H1 (cell line): Measurements from ENCODE around the gene HK2. TPM values are rescaled to one million over a fixed set of nuclear protein-coding genes. Genes with fewer than 3 reads are reported as not detected.

Experiments
- CTCF ChIA-PET: fragments of 300-600 bp; sonication (Branson Sonifier 250); formaldehyde crosslinking; loops from one replicate; lab custom pipeline; 2021; ENCODE audit not compliant: partially characterized antibody; lab: Charles Lee
- POLR2A ChIA-PET: fragments of 300-600 bp; sonication (Branson Sonifier 250); formaldehyde crosslinking; loops from one replicate; lab custom pipeline; 2021; ENCODE audit warnings: inconsistent platforms; ENCODE audit not compliant: partially characterized antibody; lab: Charles Lee
- DNase-seq, 2 experiments: peaks; one replicate each; pipeline versions ENCODE4 v3.0.0 to v3.0.0-alpha.2; 2010 to 2022; ENCODE audit warnings: low spot score in 2 of 2, low read depth in 1 of 2, mixed read lengths in 1 of 2
- FAIRE-seq: peaks from 2 replicates; lab custom pipeline; 2011; peaks lifted over from hg19 to GRCh38; lab: Jason Lieb, UNC
- H2AFZ ChIP-seq: 2 replicates; pipeline ENCODE4 v1.8.1; 2012; ENCODE audit warnings: low read length, inconsistent platforms
- H2AK5ac ChIP-seq: 2 replicates; pipeline ENCODE4 v1.6.1; 2013; ENCODE audit warnings: low read depth, low read length
- H2BK120ac ChIP-seq: replicated peaks from 2 replicates; pipeline ENCODE3; 2013; ENCODE audit warnings: low read depth, low read length, inconsistent platforms
- H2BK12ac ChIP-seq: 2 replicates; pipeline ENCODE4 v1.6.1; 2013; ENCODE audit warnings: low read depth, low read length
- H2BK15ac ChIP-seq: 2 replicates; pipeline ENCODE4 v1.6.1; 2013; ENCODE audit warnings: low read length
- H2BK20ac ChIP-seq: 2 replicates; pipeline ENCODE4 v1.6.1; 2013; ENCODE audit warnings: low read length
- H2BK5ac ChIP-seq: 2 replicates; pipeline ENCODE4 v1.6.1; 2013; ENCODE audit warnings: low read depth, low read length
- H3K14ac ChIP-seq: 2 replicates; pipeline ENCODE4 v1.6.1; 2013; ENCODE audit warnings: inconsistent platforms; ENCODE audit not compliant: insufficient read length
- H3K18ac ChIP-seq: 2 replicates; pipeline ENCODE4 v1.6.1; 2013; ENCODE audit warnings: low read length; ENCODE audit errors: extremely low read depth
- H3K23ac ChIP-seq: 2 replicates; pipeline ENCODE4 v1.6.1; 2013; ENCODE audit warnings: inconsistent platforms; ENCODE audit not compliant: insufficient read length
- H3K23me2 ChIP-seq: 2 replicates; pipeline ENCODE4 v1.6.1; 2013; ENCODE audit warnings: low read depth, low read length
- H3K27ac ChIP-seq: 2 replicates; pipeline ENCODE4 v1.6.1; 2011; ENCODE audit warnings: low read depth, low read length, inconsistent platforms
- H3K27me3 ChIP-seq, 4 experiments: replicated peaks in 1 of 4; 1 replicate in 1 of 4; 2 replicates in 3 of 4; pipeline versions ENCODE4 v1.6.1 to v1.8.1; 2011 to 2013; ENCODE audit warnings: low read length in 3 of 4, mild to moderate bottlenecking in 3 of 4, inconsistent platforms in 2 of 4, mixed read lengths in 2 of 4, moderate library complexity in 1 of 4; ENCODE audit not compliant: control insufficient read depth in 3 of 4, insufficient read depth in 3 of 4; ENCODE audit errors: extremely low read depth in 1 of 4
- H3K36me3 ChIP-seq, 4 experiments: 2 replicates each; pipeline versions ENCODE4 v1.6.1 to v1.8.1; 2011 to 2013; ENCODE audit warnings: mild to moderate bottlenecking in 4 of 4, low read length in 3 of 4, moderate library complexity in 2 of 4, control low read depth in 1 of 4, inconsistent platforms in 1 of 4; ENCODE audit not compliant: insufficient read depth in 4 of 4, control insufficient read depth in 2 of 4
- H3K4ac ChIP-seq: replicated peaks from 2 replicates; pipeline ENCODE3; 2013; ENCODE audit warnings: low read length, low read depth, mixed read lengths, inconsistent platforms; ENCODE audit not compliant: insufficient read length
- H3K4me1 ChIP-seq, 4 experiments: replicated peaks in 1 of 4; 1 replicate in 1 of 4; 2 replicates in 3 of 4; pipeline versions ENCODE4 v1.6.1 to v1.8.1; 2011 to 2013; ENCODE audit warnings: low read length in 3 of 4, inconsistent platforms in 2 of 4, mixed read lengths in 1 of 4; ENCODE audit not compliant: insufficient read depth in 4 of 4, control insufficient read depth in 3 of 4
- H3K4me2 ChIP-seq, 2 experiments: 2 replicates each; pipeline versions ENCODE4 v1.6.1 to v1.8.1; 2011 to 2013; ENCODE audit warnings: low read depth in 2 of 2, low read length in 2 of 2, control low read depth in 1 of 2, inconsistent platforms in 1 of 2, mild to moderate bottlenecking in 1 of 2; ENCODE audit not compliant: insufficient read depth in 1 of 2
- H3K4me3 ChIP-seq, 4 experiments: fragments of 200-600, 300-600 bp in 1 of 4; sonication (generic), shearing (Covaris generic), sonication (Bioruptor Twin) in 1 of 4; 2 replicates each; pipeline versions ENCODE4 v1.5.1 to v1.8.1; 2011 to 2016; ENCODE audit warnings: low read length in 4 of 4, low read depth in 3 of 4, control low read depth in 2 of 4, inconsistent platforms in 2 of 4, mild to moderate bottlenecking in 2 of 4, mixed read lengths in 1 of 4, moderate library complexity in 1 of 4; ENCODE audit not compliant: insufficient read depth in 2 of 4; ENCODE audit errors: extremely low read depth in 1 of 4
- H3K56ac ChIP-seq: replicated peaks from 2 replicates; pipeline ENCODE3; 2013; ENCODE audit warnings: low read depth, mild to moderate bottlenecking, mixed read lengths, low read length, inconsistent platforms; ENCODE audit not compliant: insufficient read length
- H3K79me1 ChIP-seq: 2 replicates; pipeline ENCODE4 v1.6.1; 2013; ENCODE audit warnings: low read depth, low read length, control low read depth
- H3K79me2 ChIP-seq, 2 experiments: 2 replicates each; pipeline versions ENCODE4 v1.6.1 to v1.8.1; 2012 to 2013; ENCODE audit warnings: low read length in 2 of 2, mild to moderate bottlenecking in 2 of 2, inconsistent platforms in 1 of 2; ENCODE audit not compliant: insufficient read depth in 2 of 2, control insufficient read depth in 1 of 2
- H3K9ac ChIP-seq, 4 experiments: replicated peaks in 1 of 4; 1 replicate in 1 of 4; 2 replicates in 3 of 4; pipeline versions ENCODE4 v1.6.1 to v1.8.1; 2011 to 2013; ENCODE audit warnings: low read depth in 3 of 4, low read length in 3 of 4, control low read depth in 2 of 4, mild to moderate bottlenecking in 2 of 4, moderate library complexity in 2 of 4, inconsistent platforms in 1 of 4; ENCODE audit errors: extremely low read depth in 1 of 4
- H3K9me3 ChIP-seq, 2 experiments: 2 replicates each; pipeline versions ENCODE4 v1.6.1 to v1.8.1; 2012 to 2013; ENCODE audit warnings: mild to moderate bottlenecking in 2 of 2, moderate library complexity in 2 of 2, control low read depth in 1 of 2, inconsistent platforms in 1 of 2, low read depth in 1 of 2, low read length in 1 of 2, mixed read lengths in 1 of 2; ENCODE audit not compliant: insufficient read depth in 2 of 2
- H4K20me1 ChIP-seq, 2 experiments: replicated peaks in 1 of 2; 2 replicates each; pipeline versions ENCODE3 to v1.8.1; 2011 to 2013; ENCODE audit warnings: inconsistent platforms in 2 of 2, low read length in 2 of 2, mild to moderate bottlenecking in 1 of 2; ENCODE audit not compliant: insufficient read depth in 2 of 2, control insufficient read depth in 1 of 2
- H4K5ac ChIP-seq: 2 replicates; pipeline ENCODE4 v1.6.1; 2013; ENCODE audit warnings: low read length, low read depth, mixed read lengths, inconsistent platforms; ENCODE audit not compliant: insufficient read length
- H4K8ac ChIP-seq: 2 replicates; pipeline ENCODE4 v1.8.0; 2013; ENCODE audit warnings: mild to moderate bottlenecking, moderate library complexity, low read length, inconsistent platforms; ENCODE audit not compliant: insufficient read depth; ENCODE audit errors: extremely low read depth
- H4K91ac ChIP-seq: replicated peaks from 2 replicates; pipeline ENCODE3; 2013; ENCODE audit warnings: low read length, mixed read lengths, inconsistent platforms; ENCODE audit not compliant: insufficient read length
- CEBPB ChIP-seq: IDR thresholded peaks from 2 replicates; pipeline ENCODE4 v1.6.1; 2012; ENCODE audit warnings: low read depth, low read length
- WGBS, 2 experiments: shearing (Covaris generic) in 1 of 2; methylation state at CpG; one replicate each; pipeline versions ENCODE4 v1.1.6 to v1.1.7; 2013 to 2015; ENCODE audit warnings: low lambda C conversion rate in 2 of 2, mixed read lengths in 2 of 2, inconsistent platforms in 1 of 2, low coverage in 1 of 2, missing lambda C conversion rate in 1 of 2; ENCODE audit not compliant: insufficient replicate concordance in 2 of 2, insufficient coverage in 1 of 2, insufficient read length in 1 of 2; ENCODE audit errors: extremely low coverage in 1 of 2, missing lambda C conversion rate in 1 of 2; 5-methylcytosine and 5-hydroxymethylcytosine counted together
- polyA plus RNA-seq, 7 experiments: library from polyadenylated mRNA; depleted of rRNA in 3 of 7; stranded (reverse) in 5 of 7; unstranded in 2 of 7; fragments of >200 nt in 5 of 7; fragments of 200-250 nt in 2 of 7; gene quantifications; 1 replicate in 5 of 7; 2 replicates in 1 of 7; 4 replicates in 1 of 7; pipeline versions ENCODE4 v1.2.1 to v1.2.3, GENCODE V29; 2011 to 2013; ENCODE audit warnings: missing spikeins in 2 of 7, mixed read lengths in 2 of 7
- total RNA-seq: library from RNA; stranded (reverse); fragmentation: NEBNext Ultra II Directional; extraction: Animal tissue kit (Norgen Biotek cat#: 25700); gene quantifications from 2 replicates; pipeline ENCODE4 v1.2.1, GENCODE V29; 2021

Gene HK2
- total and polyA plus RNA-seq, 2 of the 8 experiments (the other 6 are each of a cell fraction or from before 2014, with no cell fraction given) = 22.1 to 61.9 TPM

DNA sequence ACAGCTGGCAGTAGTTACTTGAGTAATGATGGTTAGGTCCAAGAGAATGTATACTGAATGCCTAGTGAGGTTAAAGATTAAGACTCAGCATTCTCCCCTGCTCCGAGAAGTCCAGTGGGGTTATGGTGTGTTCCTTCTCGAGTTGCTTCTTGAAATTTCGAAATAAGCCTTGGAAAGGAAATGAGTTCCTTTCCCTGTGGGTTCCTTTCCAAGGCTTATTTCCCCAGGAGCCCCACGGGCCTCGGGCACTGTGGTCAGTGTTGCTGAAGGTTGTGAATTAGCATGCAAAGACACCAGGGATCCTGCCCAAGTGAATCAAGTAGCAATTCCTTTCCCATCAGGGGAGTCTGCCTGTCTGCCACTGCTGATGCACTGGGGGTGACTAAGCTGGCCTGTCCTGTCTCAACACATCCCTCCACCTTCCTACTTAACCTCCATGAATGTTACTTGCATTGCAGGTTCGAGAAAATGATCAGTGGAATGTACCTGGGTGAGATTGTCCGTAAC is 53.6 kb downstream of the HK2 start:
- Histone ChIP-seq H3K4me2 (no peak overlapping the region), H3K79me1 (no peaks in the 10 kb centered on the region), H3K4me3 (no peak overlapping the region), H3K23me2 (no peaks in the 10 kb centered on the region), H3K18ac (no peak overlapping the region), H3K36me3 (peaks cover 44 to 89% (median 82%) of the 10 kb centered on the region in 4 experiments), H3K56ac (no peak overlapping the region), H3K23ac (no peak overlapping the region), H3K27ac (no peak overlapping the region), H4K8ac (no peak overlapping the region), H2AK5ac (no peak overlapping the region), H2BK12ac (no peak overlapping the region), H3K9ac (no peak overlapping the region), H4K91ac (no peak overlapping the region), H2BK15ac (no peak overlapping the region), H3K27me3 (no peaks in the 10 kb centered on the region), H2BK120ac (no peak overlapping the region), H3K79me2 (no peaks in the 10 kb centered on the region; a peak in 1 of 4 replicates), H3K4ac (no peak overlapping the region), H3K4me1 (no peaks in the 10 kb centered on the region), H2BK5ac (no peak overlapping the region), H3K9me3 (no peaks in the 10 kb centered on the region), H4K20me1 (peaks cover 8 to 9% of the 10 kb centered on the region in 2 experiments), H2AFZ (no peak overlapping the region), H3K14ac (no peak overlapping the region), H4K5ac (no peak overlapping the region), H2BK20ac (no peak overlapping the region)
- ChIA-PET POLR2A (no interaction called here), CTCF (interaction anchor here (0.5 to 2.4 kb wide), 9 partner anchors 10 to 154 kb away, joined by 3 to 10 read pairs (median 3); no protein-coding TSS in a partner anchor)
- 88% methylated on average over 7 of the region's 7 CpGs; no CpG with 5 or more reads in 1 of the 2 experiments for WGBS, 2 experiments
- no peak for FAIRE-seq
- TF ChIP-seq CEBPB = no peak
- no peak for DNase-seq
